Measurements from ENCODE around the gene SMAD3. TPM values are rescaled to one million over a fixed set of nuclear protein-coding genes. Genes with fewer than 3 reads are reported as not detected.

SMAD3 gene
- total and polyA plus RNA-seq, 2 of the 4 experiments (the other 2 are of a cell fraction): 71.0 to 177 TPM

DNA sequence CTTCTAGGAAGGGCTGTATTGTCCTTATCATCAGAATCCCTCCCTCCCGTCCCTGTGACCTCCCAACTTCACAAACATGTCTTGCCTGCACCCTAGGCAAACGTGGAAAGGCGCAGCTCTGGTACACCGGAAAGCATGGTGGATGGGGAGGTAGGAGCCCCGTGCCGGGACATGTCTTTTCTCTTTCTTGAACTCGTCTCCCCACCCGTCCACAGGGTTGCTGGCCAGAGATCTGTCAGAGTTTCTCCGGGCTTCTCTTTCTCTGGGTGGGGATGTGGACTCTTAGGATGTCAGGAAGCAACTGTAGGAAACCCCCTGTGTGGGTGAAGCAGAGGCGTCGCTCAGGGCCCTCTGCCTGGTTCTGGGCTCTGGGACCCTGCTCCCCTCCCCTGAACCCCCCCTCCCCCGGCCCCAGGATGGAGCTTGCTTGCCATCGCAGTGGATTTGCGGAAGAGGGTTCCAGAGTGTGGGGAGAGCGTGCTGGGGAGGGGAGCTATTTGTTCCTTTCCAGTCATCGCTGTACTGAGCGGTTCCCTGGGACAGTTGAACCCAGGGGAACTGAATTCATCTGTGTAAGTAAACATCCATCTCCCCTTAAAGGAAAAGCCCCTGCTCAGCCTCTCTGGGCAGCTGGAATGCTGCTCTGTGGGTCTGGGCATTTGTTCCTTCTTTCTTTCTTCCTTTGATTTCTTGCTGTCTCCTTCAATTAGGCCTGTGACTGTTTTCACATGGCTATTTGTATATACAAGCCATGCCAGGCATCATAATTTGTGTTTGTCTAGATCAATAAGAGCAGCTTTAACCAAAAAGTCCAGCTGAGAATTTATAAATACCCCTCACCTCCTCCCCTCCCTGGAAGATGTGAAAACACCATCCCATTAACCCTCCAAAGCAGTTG, 72.8 kb downstream of the SMAD3 start:
- dilution Hi-C loops (cut with HindIII; ENCODE audit: low sequenced_read_pairs, unreplicated experiment) (no loop called here), in situ Hi-C loops (cut with MboI; ENCODE audit: low sequenced_read_pairs) (no loop called here), intact Hi-C loops (cut with micrococcal nuclease) (no loop called here)
- Histone ChIP-seq H3K36me3 (ENCODE audit: control insufficient read depth, insufficient read depth, low read length) (peaks cover 12% of the 10 kb centered on the region; the same call in 1 of the 2 replicates), H3K79me1 (ENCODE audit: low read depth in 1 of 2, low read length in 2 of 2) (peaks cover 3 to 87% of the 10 kb centered on the region in 2 experiments), H3K18ac (ENCODE audit: low read depth, low read length) (peak overlapping the region; percentile 100), H2AK5ac (ENCODE audit: low read depth, low read length) (peak overlapping the region; percentile 97), H3K4ac (ENCODE audit: low read depth, low read length) (peak overlapping the region; percentile 99), H3K4me2 (ENCODE audit: low read depth, low read length) (peak overlapping the region; percentile 90), H3K27ac (ENCODE audit: insufficient read depth, low read length) (peak overlapping the region; percentile 98), H3K4me1 (ENCODE audit: control insufficient read depth, insufficient read depth, low read length) (peaks cover 69% of the 10 kb centered on the region), H3K56ac (ENCODE audit: extremely low read depth, insufficient read depth, low read length) (peak overlapping the region; percentile 92), H2BK120ac (ENCODE audit: low read depth, low read length) (peak overlapping the region; percentile 97), H3K14ac (replicated peaks; ENCODE audit: low read depth, low read length) (peak overlapping the region; percentile 98), H2BK20ac (ENCODE audit: low read depth, low read length) (peak overlapping the region; percentile 87), H4K8ac (ENCODE audit: low read depth in 2 of 2, low read length in 2 of 2) (peak overlapping the region; percentile 82 to 97), H3K9me3 (ENCODE audit: control insufficient read depth, insufficient read depth, low read length) (no peaks in the 10 kb centered on the region), H2AFZ (replicated peaks; ENCODE audit: low read length, poor library complexity) (peak overlapping the region; percentile 9), H2AK9ac (replicated peaks; ENCODE audit: low read depth, low read length, poor library complexity) (peak overlapping the region; percentile 43), H4K20me1 (ENCODE audit: insufficient read depth, low read length) (peaks cover 30% of the 10 kb centered on the region; the same call in 1 of the 2 replicates), H3K23ac (ENCODE audit: low read depth, low read length) (peak overlapping the region; percentile 97), H2BK5ac (ENCODE audit: low read depth, low read length, poor library complexity, severe bottlenecking) (peak overlapping the region; percentile 94), H3K9ac (ENCODE audit: low read depth, low read length) (peak overlapping the region; percentile 90), H3K4me3 (ENCODE audit: insufficient read depth, low read depth, low read length) (peak overlapping the region; percentile 19; the same call in 1 of the 2 replicates), H3K27me3 (ENCODE audit: control insufficient read depth, insufficient read depth, low read length) (no peaks in the 10 kb centered on the region), H4K5ac (ENCODE audit: low read depth, low read length) (peak overlapping the region; percentile 97), H4K91ac (ENCODE audit: insufficient read depth, low read depth, low read length) (peak overlapping the region; percentile 99), H3K9me1 (ENCODE audit: insufficient read depth, low read length) (peaks cover 41% of the 10 kb centered on the region), H2BK15ac (ENCODE audit: low read depth, low read length) (peak overlapping the region; percentile 90; the same call in 2 of the 3 replicates)
- ChIA-PET CTCF (interaction anchor here (0.9 to 1.1 kb wide), 2 partner anchors 10 to 67 kb away, joined by 3 to 4 read pairs; no protein-coding TSS in a partner anchor), POLR2A (ENCODE audit: unreplicated experiment) (no interaction called here)
- DNase-seq (peak; percentile 49), ATAC-seq (ENCODE audit: low read depth) (peak; percentile 1; the same call in 1 of the 2 replicates)
- no TSS peak for BruUV-seq (replicated peaks)
- no CpG with 5 or more reads among the region's 17 CpGs for WGBS, 2 experiments (ENCODE audit: extremely low coverage in 2 of 2, insufficient read length in 1 of 2)
- TF ChIP-seq NFE2L2 (IDR thresholded peaks at IDR 0.05; ENCODE audit: low read depth, low read length): no peak
- TF ChIP-seq RFX5 (IDR thresholded peaks at IDR 0.05; ENCODE audit: low read depth, low read length): no peak
- TF ChIP-seq RAD21 (IDR thresholded peaks at IDR 0.05; ENCODE audit: low read length): no peak
- no peak for TF ChIP-seq SMC3 (IDR thresholded peaks at IDR 0.05; ENCODE audit: low read depth, low read length)
- TF ChIP-seq MAZ (IDR thresholded peaks at IDR 0.05; ENCODE audit: borderline replicate concordance, low read depth, low read length): no peak
- TF ChIP-seq, protein P1, sequence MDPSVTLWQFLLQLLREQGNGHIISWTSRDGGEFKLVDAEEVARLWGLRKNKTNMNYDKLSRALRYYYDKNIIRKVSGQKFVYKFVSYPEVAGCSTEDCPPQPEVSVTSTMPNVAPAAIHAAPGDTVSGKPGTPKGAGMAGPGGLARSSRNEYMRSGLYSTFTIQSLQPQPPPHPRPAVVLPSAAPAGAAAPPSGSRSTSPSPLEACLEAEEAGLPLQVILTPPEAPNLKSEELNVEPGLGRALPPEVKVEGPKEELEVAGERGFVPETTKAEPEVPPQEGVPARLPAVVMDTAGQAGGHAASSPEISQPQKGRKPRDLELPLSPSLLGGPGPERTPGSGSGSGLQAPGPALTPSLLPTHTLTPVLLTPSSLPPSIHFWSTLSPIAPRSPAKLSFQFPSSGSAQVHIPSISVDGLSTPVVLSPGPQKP (IDR thresholded peaks at IDR 0.05; ENCODE audit: borderline replicate concordance, low read depth, low read length): no peak
- TF ChIP-seq MAFK (IDR thresholded peaks at IDR 0.05; ENCODE audit: low read depth, low read length): no peak
- no peak for TF ChIP-seq CEBPB (IDR thresholded peaks at IDR 0.05; ENCODE audit: low read depth, low read length)
- no peak for TF ChIP-seq CHD1 (IDR thresholded peaks at IDR 0.05; ENCODE audit: low read depth, low read length)
- TF ChIP-seq, protein P2, sequence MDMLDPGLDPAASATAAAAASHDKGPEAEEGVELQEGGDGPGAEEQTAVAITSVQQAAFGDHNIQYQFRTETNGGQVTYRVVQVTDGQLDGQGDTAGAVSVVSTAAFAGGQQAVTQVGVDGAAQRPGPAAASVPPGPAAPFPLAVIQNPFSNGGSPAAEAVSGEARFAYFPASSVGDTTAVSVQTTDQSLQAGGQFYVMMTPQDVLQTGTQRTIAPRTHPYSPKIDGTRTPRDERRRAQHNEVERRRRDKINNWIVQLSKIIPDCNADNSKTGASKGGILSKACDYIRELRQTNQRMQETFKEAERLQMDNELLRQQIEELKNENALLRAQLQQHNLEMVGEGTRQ (IDR thresholded peaks at IDR 0.05; ENCODE audit: low read depth, low read length): no peak
- TF ChIP-seq BHLHE40 (IDR thresholded peaks at IDR 0.05; ENCODE audit: low read depth, low read length): no peak
- no peak for TF ChIP-seq FOS (IDR thresholded peaks at IDR 0.05; ENCODE audit: low read depth, low read length)
- no peak for TF ChIP-seq RCOR1 (IDR thresholded peaks at IDR 0.05; ENCODE audit: insufficient replicate concordance, low read length)
- TF ChIP-seq MXI1 (IDR thresholded peaks at IDR 0.05; ENCODE audit: borderline replicate concordance, low read depth, low read length): no peak
